HG03442 (cell line): ENCODE data around the gene ACAA2.

ENCODE experiments used
- ATAC-seq: cut with Tn5 transposase; IDR thresholded peaks from one replicate; pipeline ENCODE4 v1.9.1; 2021; ENCODE audit warnings: mild to moderate bottlenecking, moderate library complexity; ENCODE audit not compliant: unreplicated experiment

The ACAA2 gene, protein sequence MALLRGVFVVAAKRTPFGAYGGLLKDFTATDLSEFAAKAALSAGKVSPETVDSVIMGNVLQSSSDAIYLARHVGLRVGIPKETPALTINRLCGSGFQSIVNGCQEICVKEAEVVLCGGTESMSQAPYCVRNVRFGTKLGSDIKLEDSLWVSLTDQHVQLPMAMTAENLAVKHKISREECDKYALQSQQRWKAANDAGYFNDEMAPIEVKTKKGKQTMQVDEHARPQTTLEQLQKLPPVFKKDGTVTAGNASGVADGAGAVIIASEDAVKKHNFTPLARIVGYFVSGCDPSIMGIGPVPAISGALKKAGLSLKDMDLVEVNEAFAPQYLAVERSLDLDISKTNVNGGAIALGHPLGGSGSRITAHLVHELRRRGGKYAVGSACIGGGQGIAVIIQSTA

GRCh38 chr18:49813319-49814146 is at the start of gene ACAA2:
TSS of gene ACAA2 (minus strand) at chr18:49813533. CDS start at chr18:49813484, 49 bp downstream.
- peak; percentile 74 for ATAC-seq

DNA sequence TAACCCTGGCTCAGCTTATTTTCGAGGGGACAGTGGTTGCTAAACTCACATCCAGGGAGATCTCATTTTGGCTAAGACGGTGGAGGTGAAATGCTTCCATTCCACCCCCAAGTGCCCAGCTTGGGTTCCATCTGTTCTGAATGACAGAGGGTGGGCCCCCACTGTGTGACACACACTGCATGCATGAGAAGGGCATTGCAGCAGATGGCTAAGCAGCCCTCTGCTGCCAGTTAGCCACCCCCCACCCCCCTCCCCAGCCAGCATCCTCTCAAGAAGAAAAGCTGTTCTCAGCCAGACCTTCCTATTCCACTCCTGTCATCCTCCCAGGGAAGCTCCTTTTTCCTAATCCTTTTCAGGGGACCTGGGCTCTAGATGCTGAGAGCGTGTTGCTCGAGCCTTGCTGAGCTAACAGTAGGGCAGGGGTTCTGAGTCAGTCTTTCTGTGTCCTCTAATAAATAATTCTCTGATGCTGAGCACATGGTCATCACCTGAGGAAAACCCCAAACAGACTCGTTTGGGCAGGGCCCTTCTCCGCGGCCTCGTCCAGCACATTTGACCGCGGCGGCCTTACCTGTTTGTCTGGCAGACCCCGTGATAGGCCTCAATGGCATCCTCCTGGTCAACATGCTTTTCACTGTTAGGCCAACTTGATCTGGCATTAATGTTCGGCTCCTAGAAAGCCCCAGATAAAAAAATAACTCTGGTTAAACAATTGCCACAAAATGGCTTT is 49.5 kb upstream of the ACAA2 start:
- no peak for ATAC-seq

DNA sequence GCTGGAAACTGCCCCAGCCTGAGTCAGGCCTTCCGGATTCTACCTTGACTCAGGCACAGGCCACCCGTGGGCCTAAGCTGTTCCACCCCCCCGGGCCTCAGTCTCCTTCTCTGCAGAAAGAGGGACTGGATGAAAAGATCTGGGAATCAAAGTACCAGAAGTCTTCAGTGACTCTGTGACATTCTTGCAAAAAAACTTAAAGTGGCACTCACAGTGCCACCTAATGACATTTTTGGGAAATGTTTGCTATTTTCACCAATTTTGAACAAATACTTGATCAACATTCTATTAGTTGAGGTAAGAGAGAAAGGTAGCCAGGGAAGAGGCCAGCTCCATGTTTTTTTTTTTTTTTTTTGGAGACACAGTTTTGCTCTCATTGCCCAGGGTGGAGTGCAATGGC is 48.3 kb upstream of the ACAA2 start:
- no peak for ATAC-seq

- ATAC-seq = no peak
These were observed 46.4 kb upstream of the ACAA2 start for GRCh38 chr18:49859725-49860124.

GRCh38 chr18:49859021-49859359 is 45.7 kb upstream of the ACAA2 start:
- no peak for ATAC-seq

GRCh38 chr18:49858309-49859020 is 45.1 kb upstream of the ACAA2 start:
- no peak for ATAC-seq

- ATAC-seq = no peak
These were observed 44.4 kb upstream of the ACAA2 start for GRCh38 chr18:49857708-49858107.

GRCh38 chr18:49856496-49856895 is 43.2 kb upstream of the ACAA2 start:
- ATAC-seq = no peak

- no peak for ATAC-seq
These were observed 42.5 kb upstream of the ACAA2 start for GRCh38 chr18:49855711-49856415.

GRCh38 chr18:49854681-49855080 is 41.3 kb upstream of the ACAA2 start:
- no peak for ATAC-seq

- ATAC-seq = no peak
These were observed 40.1 kb upstream of the ACAA2 start for GRCh38 chr18:49853436-49853835.

GRCh38 chr18:49853011-49853410 is 39.7 kb upstream of the ACAA2 start:
- no peak for ATAC-seq

- no peak for ATAC-seq
These were observed 38.3 kb upstream of the ACAA2 start for GRCh38 chr18:49851624-49852023.

GRCh38 chr18:49850636-49851035 is 37.3 kb upstream of the ACAA2 start:
- ATAC-seq = no peak

- ATAC-seq = no peak
These were observed 36.2 kb upstream of the ACAA2 start for GRCh38 chr18:49849331-49850217.

- ATAC-seq = no peak
These were observed 34.8 kb upstream of the ACAA2 start for GRCh38 chr18:49848115-49848514.

GRCh38 chr18:49847524-49847923 is 34.2 kb upstream of the ACAA2 start:
- ATAC-seq = no peak

DNA sequence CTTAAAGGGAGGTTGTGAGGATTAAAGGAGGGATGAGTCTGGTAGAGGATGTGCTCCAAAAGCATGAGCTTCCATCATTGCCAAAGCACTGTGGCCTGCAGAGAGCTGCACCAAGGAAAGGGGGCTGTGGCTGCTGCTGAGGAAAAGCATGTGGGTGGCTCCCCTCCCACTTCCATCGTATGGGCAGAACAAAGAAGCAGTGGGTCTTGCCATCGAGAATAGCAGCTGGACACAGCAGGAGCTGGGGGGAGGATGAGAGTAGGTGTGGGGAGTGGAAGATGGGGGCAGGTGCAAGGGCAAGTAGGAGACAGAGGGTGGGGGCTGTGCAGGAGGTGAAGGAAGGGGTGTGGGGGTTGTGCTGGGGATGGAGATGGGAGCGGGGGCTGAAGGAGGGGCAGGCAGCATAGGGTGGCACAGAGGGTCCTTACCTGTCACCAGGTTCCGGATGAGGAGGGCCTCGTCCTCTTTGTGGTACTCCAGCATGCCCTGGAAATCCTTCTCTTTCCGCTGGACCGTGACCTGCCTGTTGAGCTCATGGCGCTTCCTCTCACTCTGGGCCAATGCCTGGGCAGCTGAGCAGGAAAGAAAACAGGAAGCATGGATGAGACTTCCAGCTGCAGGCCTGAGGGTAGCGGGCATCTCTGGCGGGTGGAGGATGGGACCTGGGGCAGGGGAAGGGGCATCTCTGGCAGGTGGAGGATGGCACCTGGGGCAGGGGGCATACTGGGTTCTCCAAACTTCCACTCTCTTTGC is 33.6 kb upstream of the ACAA2 start:
- no peak for ATAC-seq

GRCh38 chr18:49846361-49846662 is 33.0 kb upstream of the ACAA2 start:
- no peak for ATAC-seq
